DMS114 treated with DMSO at 0.1 percent for 48 hours (cell line): ENCODE data around the gene RASSF10.

Experiments
- DNase-seq: peaks from one replicate; lab custom pipeline; 2025; ENCODE audit not compliant: unreplicated experiment; lab: John Stamatoyannopoulos, UW

The RASSF10 gene

GRCh38 chr11:13053255-13053917, 44.3 kb downstream of the RASSF10 start:
- DNase-seq = no peak

GRCh38 chr11:13054278-13054677, 45.2 kb downstream of the RASSF10 start:
- DNase-seq = no peak

- DNase-seq = no peak
These were observed 46.1 kb downstream of the RASSF10 start for GRCh38 chr11:13055200-13055599.

- DNase-seq = no peak
These were observed 52.3 kb downstream of the RASSF10 start for GRCh38 chr11:13061294-13061990.
